ENCODE measurements around the gene NOTCH2. TPM values are rescaled to one million over a fixed set of nuclear protein-coding genes. Genes with fewer than 3 reads are reported as not detected.
"Not testable (repeated sequence)": the region's sequence is repeated elsewhere in the genome, so short reads cannot be mapped to it uniquely, and the experiment has no call there.

NOTCH2 gene
- 10 to 100 TPM; 50.7 to 66.6 TPM for total RNA-seq
- long read RNA-seq, partial matches to known transcripts = 5 of 14 reads
- long read RNA-seq, other reads (novel, unspliced or antisense) = 9 of 14 reads

DNA sequence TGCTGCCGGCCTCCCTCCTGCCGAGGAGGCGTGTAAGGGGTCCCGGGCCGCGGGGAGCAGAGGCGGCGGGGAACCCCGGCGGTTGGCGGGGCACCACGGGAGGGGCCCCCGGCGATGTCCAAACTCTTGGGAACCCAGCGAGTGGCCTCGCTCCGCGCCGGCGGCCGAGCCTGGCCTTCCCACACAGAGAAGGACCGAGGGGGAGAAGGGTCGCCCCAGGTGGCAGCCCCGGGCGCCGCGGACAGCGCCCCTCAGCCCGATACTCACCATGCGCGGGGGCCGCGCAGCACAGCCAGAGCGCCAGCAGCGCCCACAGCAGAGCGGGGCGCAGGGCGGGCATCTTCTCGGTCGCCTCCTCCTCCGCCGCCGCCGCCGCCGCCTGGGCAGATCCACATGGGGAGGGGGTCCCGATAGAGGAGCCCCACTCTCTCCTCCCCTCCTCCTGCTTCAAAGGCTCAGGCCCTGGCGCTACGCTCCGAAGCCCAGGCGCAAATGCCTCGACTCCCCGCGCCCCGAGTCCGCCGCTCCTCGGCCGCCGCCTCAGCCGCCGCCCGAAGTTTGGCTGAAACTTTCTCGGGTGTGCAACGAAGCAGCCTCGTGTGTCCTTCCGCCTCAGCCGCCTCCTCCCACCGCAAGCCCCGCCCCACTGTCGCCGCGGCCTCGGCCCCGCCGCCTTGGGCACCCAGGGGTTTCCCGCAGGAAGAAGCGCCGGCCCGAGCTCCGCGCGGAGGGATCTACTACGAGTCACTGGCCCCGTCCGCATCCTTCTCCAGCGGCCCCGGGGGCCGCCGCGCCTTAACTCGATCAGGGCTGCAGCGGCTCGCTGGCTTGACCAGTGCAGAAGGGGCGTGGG lies at the start of gene NOTCH2:
Gene NOTCH2, minus strand, starts transcription at position 596 of the 853 bp plus-strand sequence. Its CDS starts 256 bp downstream, at position 340.
- intact Hi-C loops (cut with DNase I, micrococcal nuclease) = not testable (repeated sequence)
- DNase-seq (peak; percentile 70 to 76), ATAC-seq (peak; percentile 78)

DNA sequence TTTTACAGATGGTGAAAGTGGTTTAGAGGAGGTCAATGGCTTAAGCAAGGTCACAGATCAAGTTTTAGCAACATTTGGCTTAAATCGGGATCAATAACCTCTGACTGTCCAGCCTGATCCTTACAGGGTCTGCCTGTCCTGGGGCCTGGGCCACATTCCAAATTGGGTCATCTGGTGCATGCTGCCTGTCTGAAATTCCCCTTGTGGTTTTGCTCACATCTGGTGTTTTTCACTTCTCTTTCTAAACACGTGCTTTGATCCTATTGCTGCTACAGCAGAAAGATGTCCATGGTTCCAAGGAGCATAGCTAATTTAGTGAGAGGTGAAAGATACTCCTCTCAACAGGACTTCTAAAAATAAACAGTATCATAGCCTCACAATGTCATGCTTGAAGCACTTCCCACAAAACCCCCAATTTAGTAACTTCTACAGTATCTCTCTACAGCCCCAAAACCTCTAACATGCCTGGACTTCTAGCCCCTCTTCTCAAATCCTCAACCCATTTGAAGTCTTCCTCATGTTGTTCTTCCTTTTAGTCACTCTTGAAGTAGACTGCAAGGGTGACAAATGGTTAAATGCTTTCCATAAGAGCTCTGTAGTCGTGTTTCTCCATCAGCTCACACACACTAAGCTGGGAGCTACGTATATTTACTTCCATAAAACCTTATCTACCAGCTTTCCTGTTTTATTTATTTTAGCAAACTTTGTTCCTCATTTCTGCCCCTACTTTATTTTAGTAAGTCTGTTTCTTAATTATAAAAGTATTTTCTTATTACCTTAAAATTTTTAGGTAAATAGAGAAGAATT lies 48.1 kb upstream of the NOTCH2 start:
- DNase-seq = peak; percentile 28 to 46
- ATAC-seq = peak; percentile 72
- intact Hi-C loops (cut with DNase I, micrococcal nuclease) = not testable (repeated sequence)

DNA sequence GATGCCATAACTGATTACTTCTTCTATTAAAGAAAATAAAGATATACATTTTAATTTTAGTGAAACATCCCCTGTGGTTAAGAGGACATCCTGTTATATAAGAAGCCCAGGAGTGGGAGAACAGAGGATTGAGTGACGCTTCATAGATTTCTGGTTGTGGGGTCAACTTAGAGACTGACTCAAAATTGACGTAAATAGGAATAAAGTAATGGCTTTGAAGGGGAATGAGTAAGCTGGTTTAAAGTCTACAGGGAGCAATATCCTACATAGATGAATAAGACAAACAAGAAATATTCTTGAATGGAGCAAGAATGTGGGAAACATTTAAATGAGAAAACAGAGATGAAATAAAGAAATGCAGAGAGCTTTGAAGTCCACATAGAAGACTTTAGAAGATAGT lies 46.6 kb upstream of the NOTCH2 start:
- DNase-seq; intact Hi-C loops (cut with DNase I, micrococcal nuclease); ATAC-seq: not testable (repeated sequence)

DNA sequence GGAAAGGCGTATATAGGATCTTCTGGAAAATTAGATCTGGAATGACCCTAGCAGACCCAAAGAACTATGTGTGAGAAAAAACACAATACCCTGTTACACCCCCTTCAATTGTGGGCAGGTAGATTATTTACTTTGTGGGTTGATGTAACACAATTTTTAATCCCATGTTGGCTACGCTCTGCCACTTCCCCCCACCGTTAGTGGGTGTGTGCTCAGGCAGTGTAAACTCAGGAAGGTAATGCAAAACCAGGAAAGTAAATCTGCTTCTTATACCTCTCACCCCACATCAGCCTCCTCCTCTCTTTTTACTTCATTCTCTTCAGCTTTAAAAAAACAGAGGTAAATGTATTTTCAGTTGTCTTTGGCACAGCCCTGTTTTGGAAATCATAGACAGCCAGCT lies 43.7 kb upstream of the NOTCH2 start:
- ATAC-seq = peak; percentile 90
- intact Hi-C loops (cut with DNase I, micrococcal nuclease) = not testable (repeated sequence)

DNA sequence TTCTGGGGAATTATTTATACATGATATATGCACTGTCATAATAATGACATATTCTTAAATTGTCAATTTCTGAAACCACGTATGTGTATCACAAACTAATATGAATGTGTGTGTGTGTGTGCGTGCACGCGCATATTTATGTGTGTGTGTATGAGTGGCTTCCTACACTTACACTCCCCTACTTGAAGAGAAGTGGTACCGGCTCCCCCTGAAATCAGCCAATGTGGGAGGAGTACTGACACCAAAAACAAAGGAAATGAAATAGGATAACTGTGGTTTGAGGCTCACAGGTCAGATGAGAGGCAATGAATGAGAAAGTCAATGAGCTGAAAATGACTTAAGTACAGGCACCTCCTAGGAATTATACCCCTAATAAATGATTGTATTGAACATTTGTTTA lies 42.8 kb upstream of the NOTCH2 start:
- ATAC-seq; intact Hi-C loops (cut with DNase I, micrococcal nuclease); DNase-seq: not testable (repeated sequence)

More for the DNA sequence above, 43.7 kb upstream of the NOTCH2 start:
- DNase-seq = not testable (repeated sequence)

DNA sequence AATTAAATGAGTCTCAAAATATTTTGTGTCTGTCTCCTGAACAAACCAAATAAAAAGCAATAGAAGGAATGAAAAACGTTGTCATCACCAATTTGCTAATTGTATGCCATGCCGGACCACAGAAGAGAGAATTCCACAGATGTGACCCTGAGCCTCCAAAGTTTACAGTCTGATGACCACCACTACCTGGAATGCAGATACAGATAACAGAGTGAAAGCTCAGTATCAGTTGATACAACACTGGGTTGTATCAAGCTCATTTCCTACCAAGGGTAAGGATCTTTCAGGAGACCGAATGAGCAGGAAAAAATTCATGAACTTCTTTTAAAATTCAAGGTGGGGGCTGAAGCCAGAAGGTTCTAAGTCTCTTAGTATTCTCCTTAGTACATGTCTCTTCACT lies 42.3 kb upstream of the NOTCH2 start:
- ATAC-seq; DNase-seq; intact Hi-C loops (cut with DNase I, micrococcal nuclease): not testable (repeated sequence)

DNA sequence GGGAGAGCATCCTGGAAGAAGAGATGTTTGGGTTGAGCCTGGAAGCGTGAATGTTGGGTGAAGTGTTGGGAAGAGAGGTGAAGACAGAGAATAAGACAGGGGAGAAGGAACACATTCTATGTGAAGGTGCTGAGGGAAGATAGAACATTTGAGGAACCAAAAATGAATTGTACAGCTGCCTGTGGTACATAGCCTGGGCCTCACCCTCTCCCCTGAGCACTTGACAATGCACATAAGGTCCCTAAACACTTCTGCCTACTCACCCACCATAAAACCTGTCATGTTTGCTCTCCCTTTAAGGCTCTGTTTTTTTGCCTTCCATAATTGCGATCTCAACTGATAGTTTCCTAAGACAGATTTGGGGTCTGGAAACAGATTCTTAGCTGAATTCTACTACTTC lies 41.5 kb upstream of the NOTCH2 start:
- peak; percentile 35 for ATAC-seq
- DNase-seq; intact Hi-C loops (cut with DNase I, micrococcal nuclease): not testable (repeated sequence)

DNA sequence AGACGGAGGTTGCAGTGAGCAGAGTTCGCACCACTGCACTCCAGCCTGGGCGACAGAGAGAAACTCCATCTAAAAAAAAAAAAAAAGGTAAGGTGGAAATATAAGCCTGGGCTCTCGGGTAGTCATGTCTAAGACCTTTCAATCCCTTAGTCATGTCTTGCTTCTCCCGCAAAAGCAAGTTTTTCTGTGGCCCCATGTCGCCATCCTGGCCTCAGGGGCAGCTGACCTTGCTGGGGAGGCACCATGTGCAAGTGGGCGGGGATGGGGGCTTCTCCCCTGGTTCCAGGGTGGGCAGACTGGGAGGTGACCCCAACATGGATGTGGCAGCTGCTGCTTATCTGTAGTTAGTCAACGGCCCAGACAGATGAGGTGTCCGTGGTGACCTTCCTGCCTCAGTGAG lies 40.2 kb upstream of the NOTCH2 start:
- DNase-seq; intact Hi-C loops (cut with DNase I, micrococcal nuclease); ATAC-seq: not testable (repeated sequence)

DNA sequence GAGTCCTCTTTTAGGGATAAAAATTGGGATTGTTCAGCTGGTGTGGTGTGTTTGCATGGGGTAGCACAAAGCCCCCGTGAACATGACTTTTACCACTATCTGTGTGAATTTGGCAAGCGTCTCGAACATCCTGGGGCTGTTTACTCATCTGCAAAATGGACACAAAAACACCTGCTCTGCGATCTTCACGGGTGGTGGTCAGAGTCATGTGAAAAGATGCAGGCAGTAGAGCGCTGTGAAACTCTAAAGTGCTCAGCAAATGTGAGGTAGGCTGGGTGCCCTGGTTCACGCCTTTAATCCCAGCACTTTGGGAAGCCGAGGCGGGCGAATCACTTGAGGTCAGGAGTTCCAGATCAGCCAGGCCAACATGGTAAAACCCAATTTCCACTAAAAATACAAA lies 39.7 kb upstream of the NOTCH2 start:
- DNase-seq; ATAC-seq; intact Hi-C loops (cut with DNase I, micrococcal nuclease): not testable (repeated sequence)

DNA sequence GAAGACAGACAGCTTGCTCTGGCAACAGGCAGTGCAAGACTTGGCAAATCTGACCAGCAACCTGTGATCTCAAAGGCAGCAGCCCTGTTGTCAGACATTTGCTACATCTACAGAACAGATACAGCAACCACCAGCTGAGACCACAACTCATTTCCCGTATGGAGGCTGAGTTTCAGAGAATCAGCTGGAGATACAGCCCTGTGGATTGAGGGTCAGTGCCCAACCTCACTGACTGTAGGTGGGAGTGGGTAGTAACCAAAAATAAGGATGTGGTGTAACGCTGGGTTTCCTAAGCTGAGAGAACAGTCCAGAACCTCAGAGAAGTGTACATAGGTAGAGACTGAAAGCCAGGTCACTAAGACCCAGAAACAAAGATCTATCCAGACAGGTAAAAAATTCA lies 35.8 kb upstream of the NOTCH2 start:
- DNase-seq; ATAC-seq; intact Hi-C loops (cut with DNase I, micrococcal nuclease): not testable (repeated sequence)

DNA sequence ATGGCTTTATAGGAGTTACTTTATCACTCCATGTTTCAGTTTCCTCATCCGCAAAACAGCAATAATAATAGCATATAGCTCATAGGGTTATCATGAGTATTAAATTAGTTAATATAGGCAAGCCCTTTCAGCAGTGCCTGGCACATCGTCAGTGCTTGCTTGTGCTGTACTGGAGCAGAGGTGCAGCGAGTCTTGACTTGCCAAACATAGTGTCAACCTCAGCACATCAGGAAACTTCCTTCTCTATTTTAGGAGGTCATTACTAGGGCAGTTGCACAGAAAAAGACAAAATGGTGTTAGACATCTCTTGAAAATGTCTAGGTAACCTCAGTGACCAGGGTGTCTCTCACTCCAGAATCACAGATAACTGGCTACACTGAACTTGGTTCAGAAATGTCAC lies 34.3 kb upstream of the NOTCH2 start:
- DNase-seq; intact Hi-C loops (cut with DNase I, micrococcal nuclease); ATAC-seq: not testable (repeated sequence)

DNA sequence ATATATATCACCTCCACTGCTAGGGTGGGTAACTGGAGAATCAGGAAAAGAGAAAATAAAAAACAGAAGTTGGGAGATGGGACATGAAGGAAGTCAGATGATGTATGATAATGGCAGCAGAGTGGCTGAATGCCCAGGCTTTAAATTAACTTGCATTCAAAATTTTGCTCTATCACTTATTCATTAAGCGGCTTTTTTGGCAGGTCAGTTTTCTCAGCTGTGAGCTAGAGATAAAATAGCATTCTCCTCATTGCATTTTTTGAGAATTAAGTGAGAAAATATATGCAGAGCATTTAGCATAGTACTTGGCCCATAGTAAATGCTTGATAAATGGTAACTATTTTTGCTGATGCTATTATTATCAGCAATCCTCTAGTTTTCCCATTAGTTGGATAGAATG lies 32.1 kb upstream of the NOTCH2 start:
- ATAC-seq; intact Hi-C loops (cut with DNase I, micrococcal nuclease): not testable (repeated sequence)

DNA sequence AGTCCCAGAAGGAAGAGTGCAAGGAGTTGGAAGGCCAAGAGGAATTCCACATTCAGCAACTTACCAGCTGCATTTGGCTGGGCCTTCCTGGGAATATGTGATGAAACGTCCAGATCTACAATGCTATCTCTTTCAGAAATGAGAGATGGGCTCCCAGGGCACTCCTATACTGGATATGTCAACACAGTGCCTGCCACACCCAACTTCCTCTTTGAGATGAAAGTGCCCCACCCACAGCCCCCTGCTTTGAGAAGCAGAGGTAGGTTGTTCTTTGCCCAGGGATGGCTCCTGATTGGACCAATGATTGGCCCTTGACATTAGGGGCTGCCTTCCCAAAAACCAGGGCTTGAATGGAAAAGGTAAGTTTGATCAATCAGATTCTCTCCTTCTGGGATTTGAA lies 31.1 kb upstream of the NOTCH2 start:
- intact Hi-C loops (cut with DNase I, micrococcal nuclease); DNase-seq: not testable (repeated sequence)
- peak; percentile 80 for ATAC-seq

More for the DNA sequence above, 32.1 kb upstream of the NOTCH2 start:
- DNase-seq = not testable (repeated sequence)

DNA sequence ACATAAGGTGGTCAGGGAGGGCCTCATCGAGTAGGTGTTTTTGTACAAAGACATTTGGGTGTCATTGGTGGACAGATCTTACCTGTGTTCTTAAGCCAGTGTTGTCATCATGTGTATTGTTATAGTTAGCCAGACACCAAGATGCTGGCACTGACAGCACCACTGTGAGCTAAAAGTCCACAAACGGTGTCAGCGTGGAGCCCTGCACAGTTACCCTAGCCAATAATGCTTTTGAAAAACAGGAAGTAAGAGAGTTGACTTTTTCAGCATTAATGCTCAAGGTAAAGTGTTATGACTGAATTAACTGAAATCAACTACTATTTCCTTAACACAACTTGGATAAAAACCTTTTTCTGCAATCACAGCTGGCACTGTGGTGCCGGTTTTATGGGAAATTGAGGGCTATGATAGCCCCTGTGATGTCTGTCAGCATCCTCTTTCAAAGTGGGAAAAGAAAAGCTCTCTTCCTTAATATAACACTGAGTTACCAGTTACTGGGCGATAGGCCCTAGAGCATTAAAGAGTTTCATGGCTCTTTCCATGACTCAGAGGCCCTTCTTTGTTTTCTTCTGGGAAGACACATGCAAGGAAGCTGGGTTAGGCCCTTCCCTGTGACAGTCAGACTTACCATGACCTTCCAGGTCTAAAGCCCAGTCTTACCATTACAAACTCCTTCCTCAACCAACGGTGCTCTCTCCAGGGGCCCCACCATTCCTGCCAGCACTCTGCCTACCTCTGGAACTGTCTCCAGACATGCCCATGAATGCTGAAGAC lies 29.7 kb upstream of the NOTCH2 start:
- DNase-seq; intact Hi-C loops (cut with DNase I, micrococcal nuclease); ATAC-seq: not testable (repeated sequence)

DNA sequence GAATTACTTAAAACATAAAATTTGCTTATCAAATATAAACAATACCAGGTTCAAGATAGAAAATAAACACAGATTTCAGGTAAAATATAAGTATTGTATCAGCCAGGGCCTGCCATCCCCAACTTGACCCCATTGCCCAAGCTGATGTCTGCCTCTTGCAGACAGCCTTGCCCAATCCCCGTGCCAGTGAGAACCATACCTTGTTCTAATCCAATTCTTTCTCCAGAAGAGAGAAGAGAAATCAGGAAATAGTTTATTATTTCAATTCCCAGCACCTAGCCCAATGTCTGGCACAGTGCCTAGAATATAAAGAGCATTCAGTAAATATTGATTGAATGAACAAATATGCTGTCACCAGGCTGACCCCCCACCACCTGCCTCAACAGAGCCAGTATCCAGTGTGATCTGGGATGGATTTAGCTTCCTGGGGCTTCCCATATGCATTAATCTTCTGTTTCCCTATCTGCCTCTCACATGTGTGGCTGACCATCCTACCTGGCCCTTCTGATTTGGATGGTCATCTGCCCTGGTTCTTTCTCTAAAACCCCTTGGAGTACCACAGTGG lies 27.6 kb upstream of the NOTCH2 start:
- intact Hi-C loops (cut with DNase I, micrococcal nuclease); DNase-seq: not testable (repeated sequence)
- peak; percentile 65 for ATAC-seq

DNA sequence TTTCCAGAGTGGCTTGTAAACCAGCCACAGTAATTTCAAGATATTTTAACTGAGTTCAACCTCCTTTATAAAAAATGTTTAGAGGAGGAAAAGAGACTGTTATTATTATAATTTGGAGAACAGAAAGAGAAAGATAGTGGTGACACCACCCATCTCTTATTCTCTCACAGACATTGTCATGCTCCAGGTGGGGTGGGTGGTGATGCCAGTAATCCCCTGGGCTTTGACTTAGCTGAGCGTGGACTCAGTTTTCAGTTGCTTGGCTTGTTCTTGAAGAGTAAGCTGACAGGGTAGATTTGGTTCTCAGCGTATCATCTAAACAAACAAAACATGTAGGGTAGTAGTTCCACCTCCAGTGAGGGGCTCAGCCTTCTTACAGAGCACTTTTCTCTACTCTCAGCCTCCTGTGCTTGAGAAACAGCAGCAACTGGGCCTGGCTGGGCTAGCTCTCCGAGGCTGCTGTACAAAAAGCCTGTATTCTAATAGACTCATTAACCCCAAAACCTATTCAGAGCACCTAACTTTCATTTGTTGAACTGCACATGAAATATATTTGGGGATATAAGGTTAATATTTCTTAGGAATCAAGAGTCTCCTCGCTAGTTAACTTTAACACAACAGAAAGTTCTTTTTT lies 24.2 kb upstream of the NOTCH2 start:
- intact Hi-C loops (cut with DNase I, micrococcal nuclease); DNase-seq; ATAC-seq: not testable (repeated sequence)
